NCI-H2029 treated with DMSO at 0.1 percent for 48 hours (cell line): Measurements from ENCODE around the gene RAB20.
A peak's percentile ranks its signal among the peaks of the same experiment; 100 is the strongest.
"Not testable (repeated sequence)": the region's sequence is repeated elsewhere in the genome, so short reads cannot be mapped to it uniquely, and the experiment has no call there.

Experiments
- DNase-seq: peaks from one replicate; lab custom pipeline; 2025; lab: John Stamatoyannopoulos, UW

The RAB20 gene

GRCh38 chr13:110554946-110555345 lies 6.6 kb downstream of the RAB20 start:
- no peak for DNase-seq

- DNase-seq: no peak
Observed at GRCh38 chr13:110554227-110554836, 7.2 kb downstream of the RAB20 start.

- DNase-seq: no peak
Observed at GRCh38 chr13:110553417-110553816, 8.1 kb downstream of the RAB20 start.

GRCh38 chr13:110552767-110553166 lies 8.8 kb downstream of the RAB20 start:
- no peak for DNase-seq

GRCh38 chr13:110551284-110551683 lies 10.2 kb downstream of the RAB20 start:
- no peak for DNase-seq

- DNase-seq: no peak
Observed at GRCh38 chr13:110549795-110550160, 11.7 kb downstream of the RAB20 start.

GRCh38 chr13:110548891-110549794 lies 12.4 kb downstream of the RAB20 start:
- DNase-seq: no peak

GRCh38 chr13:110546926-110547325 lies 14.6 kb downstream of the RAB20 start:
- DNase-seq: peak; percentile 81

- no peak for DNase-seq
Observed at GRCh38 chr13:110546378-110546777, 15.1 kb downstream of the RAB20 start.

GRCh38 chr13:110542169-110542796 lies 19.2 kb downstream of the RAB20 start:
- DNase-seq: no peak

GRCh38 chr13:110541526-110541920 lies 20.0 kb downstream of the RAB20 start:
- DNase-seq: no peak

- DNase-seq: no peak
Observed at GRCh38 chr13:110540871-110541525, 20.5 kb downstream of the RAB20 start.

GRCh38 chr13:110539894-110540293 lies 21.6 kb downstream of the RAB20 start:
- no peak for DNase-seq

GRCh38 chr13:110538632-110539031 lies 22.9 kb downstream of the RAB20 start:
- no peak for DNase-seq

GRCh38 chr13:110536006-110536693 lies 25.4 kb downstream of the RAB20 start:
- DNase-seq: no peak

GRCh38 chr13:110535526-110535925 lies 26.0 kb downstream of the RAB20 start:
- DNase-seq: no peak

GRCh38 chr13:110533771-110534670 lies 27.5 kb downstream of the RAB20 start:
- DNase-seq: no peak

- DNase-seq: not testable (repeated sequence)
Observed at GRCh38 chr13:110532258-110532657, 29.3 kb downstream of the RAB20 start.

GRCh38 chr13:110531671-110532083 lies 29.8 kb downstream of the RAB20 start:
- DNase-seq: no peak

GRCh38 chr13:110531100-110531499 lies 30.4 kb downstream of the RAB20 start:
- no peak for DNase-seq
